GM11168 (cell line): ENCODE data around the gene CENPH.
"Not testable (repeated sequence)": the region's sequence is repeated elsewhere in the genome, so short reads cannot be mapped to it uniquely, and the experiment has no call there.

Experiments used
- in situ Hi-C: fragments of 300-500 bp; cut with MboI; formaldehyde crosslinking; loops from one replicate; pipeline ENCODE4 v1.12.0; 2022; ENCODE audit warnings: low sequenced_read_pairs; ENCODE audit not compliant: unreplicated experiment

The CENPH gene

GRCh38 chr5:69206528-69207190, 17.3 kb downstream of the CENPH start:
- in situ Hi-C loops = no loop called here

GRCh38 chr5:69209602-69210001, 20.2 kb downstream of the CENPH start:
- in situ Hi-C loops = no loop called here

- in situ Hi-C loops = no loop called here
Measured at GRCh38 chr5:69211200-69211599, 21.8 kb downstream of the CENPH start.

GRCh38 chr5:69212022-69212421, 22.6 kb downstream of the CENPH start:
- in situ Hi-C loops = no loop called here

- in situ Hi-C loops = no loop called here
Measured at GRCh38 chr5:69213513-69214215, 24.3 kb downstream of the CENPH start.

- in situ Hi-C loops = no loop called here
Measured at GRCh38 chr5:69217151-69217511, 27.7 kb downstream of the CENPH start.

- in situ Hi-C loops = no loop called here
Measured at GRCh38 chr5:69217548-69218526, 28.5 kb downstream of the CENPH start.

GRCh38 chr5:69219939-69220338, 30.6 kb downstream of the CENPH start:
- in situ Hi-C loops = no loop called here

GRCh38 chr5:69220371-69220770, 31.0 kb downstream of the CENPH start:
- in situ Hi-C loops = not testable (repeated sequence)

GRCh38 chr5:69220833-69221232, 31.4 kb downstream of the CENPH start:
- in situ Hi-C loops = not testable (repeated sequence)

- in situ Hi-C loops = no loop called here
Measured at GRCh38 chr5:69224520-69224919, 35.1 kb downstream of the CENPH start.

- in situ Hi-C loops = no loop called here
Measured at GRCh38 chr5:69225860-69226259, 36.5 kb downstream of the CENPH start.

- in situ Hi-C loops = no loop called here
Measured at GRCh38 chr5:69230181-69230580, 40.8 kb downstream of the CENPH start.

GRCh38 chr5:69231281-69231680, 41.9 kb downstream of the CENPH start:
- in situ Hi-C loops = no loop called here

GRCh38 chr5:69231851-69232250, 42.5 kb downstream of the CENPH start:
- in situ Hi-C loops = no loop called here

- in situ Hi-C loops = no loop called here
Measured at GRCh38 chr5:69234457-69235268, 45.3 kb downstream of the CENPH start, which contains the start of gene CDK7. TSS of gene CDK7 (plus strand) at chr5:69234886. CDS start at chr5:69234976, 90 bp downstream.

- in situ Hi-C loops = not testable (repeated sequence)
Measured at GRCh38 chr5:69236733-69237132, 47.4 kb downstream of the CENPH start.

GRCh38 chr5:69237877-69238276, 48.5 kb downstream of the CENPH start:
- in situ Hi-C loops = no loop called here

- in situ Hi-C loops = no loop called here
Measured at GRCh38 chr5:69238760-69239251, 49.4 kb downstream of the CENPH start.
